CD4-positive, CD25-positive, alpha-beta regulatory T cell (primary cell): ENCODE data around the gene DNAH17. TPM values are rescaled to one million over a fixed set of nuclear protein-coding genes. Genes with fewer than 3 reads are reported as not detected.

ENCODE experiments used
- ATAC-seq, 2 donors: fragments of 150-1000 bp; cut with Tn5 transposase; one replicate each; pipeline ENCODE4 v1.10.0; 2021; ENCODE audit warnings: low read depth in 2 of 2, moderate number of reproducible peaks in 2 of 2, moderate library complexity in 1 of 2
- DNase-seq, 3 donors: peaks; one replicate each; pipeline versions ENCODE4 v3.0.0 to v3.0.0-alpha.2; 2012 to 2022; ENCODE audit warnings: mixed read lengths in 1 of 3
- H3K27ac ChIP-seq: one replicate; pipeline ENCODE4 v1.7.0; 2013; ENCODE audit warnings: mild to moderate bottlenecking, low read length; ENCODE audit not compliant: insufficient read depth, poor library complexity, severe bottlenecking
- H3K27me3 ChIP-seq: one replicate; pipeline ENCODE4 v1.7.0; 2013; ENCODE audit warnings: low read length; ENCODE audit not compliant: control insufficient read depth, insufficient read depth
- H3K36me3 ChIP-seq: one replicate; pipeline ENCODE4 v1.7.0; 2013; ENCODE audit warnings: mild to moderate bottlenecking, low read length, moderate library complexity; ENCODE audit not compliant: control insufficient read depth, insufficient read depth
- H3K4me1 ChIP-seq: 2 replicates; pipeline ENCODE4 v1.7.0; 2013; ENCODE audit warnings: mild to moderate bottlenecking, low read length; ENCODE audit not compliant: insufficient read depth, control insufficient read depth, poor library complexity, severe bottlenecking
- H3K4me3 ChIP-seq: one replicate; pipeline ENCODE4 v1.7.0; 2013; ENCODE audit warnings: low read depth, mild to moderate bottlenecking, low read length, moderate library complexity
- H3K9me3 ChIP-seq, 2 experiments: 1 replicate in 1 of 2; 2 replicates in 1 of 2; pipeline ENCODE4 v1.7.0; 2013; ENCODE audit warnings: low read length in 2 of 2, mild to moderate bottlenecking in 1 of 2, moderate library complexity in 1 of 2; ENCODE audit not compliant: control insufficient read depth in 2 of 2
- H3K27ac Mint-ChIP-seq, 3 donors: one replicate each; pipeline ENCODE4 v1.8.0; 2020 to 2022; ENCODE audit warnings: mild to moderate bottlenecking in 3 of 3, mixed read lengths in 3 of 3, moderate library complexity in 2 of 3
- H3K27me3 Mint-ChIP-seq: one replicate; pipeline ENCODE4 v1.8.0; 2022; ENCODE audit warnings: mild to moderate bottlenecking, mixed read lengths
- H3K36me3 Mint-ChIP-seq: one replicate; pipeline ENCODE4 v1.8.0; 2020; ENCODE audit warnings: mixed read lengths
- H3K4me1 Mint-ChIP-seq, 4 donors: one replicate each; pipeline ENCODE4 v1.8.0; 2020 to 2022; ENCODE audit warnings: mixed read lengths in 4 of 4, mild to moderate bottlenecking in 1 of 4
- H3K4me3 Mint-ChIP-seq, 4 donors: one replicate each; pipeline ENCODE4 v1.8.0; 2020 to 2022; ENCODE audit warnings: mild to moderate bottlenecking in 4 of 4, mixed read lengths in 4 of 4, moderate library complexity in 3 of 4
- H3K9me3 Mint-ChIP-seq, 7 donors: one replicate each; pipeline ENCODE4 v1.8.0; 2020 to 2022; ENCODE audit warnings: mixed read lengths in 7 of 7, mild to moderate bottlenecking in 3 of 7, moderate library complexity in 2 of 7
- polyA plus RNA-seq, 4 donors: library from polyadenylated mRNA; unstranded; fragments of 300-500 nt; fragmentation: Illumina TruSeq; gene quantifications; one replicate each; pipeline ENCODE4 v1.2.3, GENCODE V29; 2021
- total RNA-seq: library from RNA; stranded (reverse); gene quantifications from one replicate; pipeline ENCODE4 v1.2.3, GENCODE V29; 2022

Gene DNAH17
- total and polyA plus RNA-seq, 5 donors from 2014 or later, result 0.24 to 3.4 (median 0.83) TPM; not detected in 1

DNA sequence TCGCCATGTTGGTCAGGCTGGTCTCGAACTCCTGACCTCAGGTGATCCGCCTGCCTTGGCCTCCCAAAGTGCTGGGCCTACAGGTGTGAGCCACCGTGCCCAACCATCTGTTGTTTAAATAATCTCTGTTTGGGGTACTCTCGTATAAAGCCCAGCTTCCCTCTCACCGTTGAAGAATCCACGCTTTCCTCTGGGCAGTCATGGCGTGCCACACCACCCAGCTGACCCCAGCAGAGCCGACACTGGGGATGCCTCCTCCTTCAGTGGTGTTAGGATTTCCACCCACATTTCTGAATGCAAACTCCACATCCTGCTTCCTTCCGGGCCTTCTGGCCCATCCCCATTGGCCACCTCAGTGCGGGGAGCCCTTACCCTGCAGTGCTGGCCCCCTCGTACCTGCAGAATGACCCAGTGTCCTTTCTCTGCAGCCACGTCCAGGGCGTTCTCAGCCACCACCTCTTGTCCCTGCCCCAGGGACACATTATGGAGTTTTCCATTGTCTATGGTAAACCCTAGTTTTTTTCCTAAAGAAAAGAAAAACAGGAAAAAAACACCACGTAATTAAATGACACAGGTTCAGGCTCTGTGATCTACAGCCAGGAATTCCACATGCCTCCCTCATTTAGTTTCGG is 138.4 kb downstream of the DNAH17 start:
- ATAC-seq (no peak), DNase-seq (no peak)
- H3K27me3 ChIP-seq, result no peaks in the 10 kb centered on the region
- H3K36me3 Mint-ChIP-seq, result no peaks in the 10 kb centered on the region
- no peaks in the 10 kb centered on the region for H3K9me3 ChIP-seq
- H3K4me3 ChIP-seq, result no peak overlapping the region
- H3K4me1 Mint-ChIP-seq, result peaks cover 0 to 5% (median 0%) of the 10 kb centered on the region in 4 donors
- H3K9me3 Mint-ChIP-seq, result no peaks in the 10 kb centered on the region
- H3K4me1 ChIP-seq, result no peaks in the 10 kb centered on the region
- H3K27ac Mint-ChIP-seq, result peak overlapping the region in 1 of 3 donors; percentile 72
- H3K4me3 Mint-ChIP-seq, result peak overlapping the region; percentile 9 to 82 (median 22)
- no peaks in the 10 kb centered on the region for H3K36me3 ChIP-seq
- no peak overlapping the region for H3K27ac ChIP-seq
- H3K27me3 Mint-ChIP-seq, result no peaks in the 10 kb centered on the region

DNA sequence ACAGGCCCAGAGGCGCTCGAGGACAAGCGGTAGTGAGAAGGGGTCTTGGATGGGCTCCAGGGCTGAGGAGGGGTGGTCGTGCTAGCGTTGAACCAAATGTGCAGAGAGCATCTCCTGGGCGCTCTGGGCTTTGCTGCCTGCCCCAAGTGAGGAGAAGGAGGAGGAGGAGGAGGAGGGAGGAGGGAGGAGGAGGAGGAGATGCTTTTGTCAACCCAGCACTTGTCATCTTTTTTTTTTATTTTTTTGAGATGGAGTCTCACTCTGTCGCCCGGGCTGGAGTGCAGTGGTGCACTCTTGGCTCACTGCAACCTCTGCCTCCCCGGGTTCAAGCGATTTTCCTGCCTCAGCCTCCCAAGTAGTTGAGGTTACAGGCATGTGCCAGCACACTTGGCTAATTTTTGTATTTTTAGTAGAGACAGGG is 138.9 kb downstream of the DNAH17 start:
- peak in 1 of 3 donors; percentile 54 for DNase-seq
- H3K4me3 ChIP-seq, result no peak overlapping the region
- peaks cover 0 to 5% (median 0%) of the 10 kb centered on the region in 4 donors for H3K4me1 Mint-ChIP-seq
- no peaks in the 10 kb centered on the region for H3K9me3 ChIP-seq
- peak overlapping the region; percentile 22 to 61 (median 38) for H3K4me3 Mint-ChIP-seq
- H3K9me3 Mint-ChIP-seq, result no peaks in the 10 kb centered on the region
- H3K27me3 ChIP-seq, result no peaks in the 10 kb centered on the region
- ATAC-seq, result no peak
- no peaks in the 10 kb centered on the region for H3K27me3 Mint-ChIP-seq
- no peaks in the 10 kb centered on the region for H3K36me3 Mint-ChIP-seq
- no peaks in the 10 kb centered on the region for H3K4me1 ChIP-seq
- no peaks in the 10 kb centered on the region for H3K36me3 ChIP-seq
- H3K27ac ChIP-seq, result no peak overlapping the region
- H3K27ac Mint-ChIP-seq, result peak overlapping the region in 2 of 3 donors; percentile 72 to 93

DNA sequence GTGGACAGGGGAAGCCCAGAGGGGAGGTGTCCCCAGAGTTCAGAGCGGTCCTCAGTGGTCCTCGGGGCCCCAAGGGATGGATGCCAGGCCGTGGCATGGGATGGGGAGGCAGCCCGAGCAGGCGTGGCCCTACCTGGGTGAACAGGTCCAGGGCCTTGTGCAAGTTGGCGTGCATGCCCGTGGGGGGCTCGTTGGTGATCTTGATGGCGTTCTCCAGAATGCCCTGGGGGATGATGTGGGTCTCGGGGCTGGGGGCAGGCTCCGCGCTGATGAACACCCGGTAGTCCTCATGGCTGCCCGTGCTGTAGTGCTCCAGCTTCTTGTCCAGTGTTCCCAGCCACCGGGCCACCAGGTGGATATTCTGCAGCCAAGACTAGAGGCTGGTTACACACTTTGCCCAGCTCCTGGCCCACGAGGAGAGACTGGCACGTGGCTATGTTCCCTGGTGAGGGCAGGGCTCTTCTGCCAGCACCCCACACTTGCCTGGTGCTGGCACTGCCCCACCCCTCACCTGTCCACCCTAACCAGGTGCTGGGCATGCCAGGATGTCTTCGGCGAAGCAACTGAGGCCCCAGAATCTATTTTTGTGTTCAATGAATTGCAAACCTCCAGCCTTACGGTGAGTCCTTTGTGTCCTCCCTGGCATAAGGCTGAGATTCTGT is 139.6 kb downstream of the DNAH17 start:
- Histone ChIP-seq H3K36me3 (no peaks in the 10 kb centered on the region), H3K9me3 (no peaks in the 10 kb centered on the region), H3K4me1 (no peaks in the 10 kb centered on the region), H3K4me3 (no peak overlapping the region), H3K27me3 (no peaks in the 10 kb centered on the region), H3K27ac (no peak overlapping the region)
- ATAC-seq (no peak), DNase-seq (no peak)
- H3K9me3 Mint-ChIP-seq, result no peaks in the 10 kb centered on the region
- H3K36me3 Mint-ChIP-seq, result no peaks in the 10 kb centered on the region
- H3K27ac Mint-ChIP-seq, result peak overlapping the region in 1 of 3 donors; percentile 93
- H3K27me3 Mint-ChIP-seq, result no peaks in the 10 kb centered on the region
- H3K4me1 Mint-ChIP-seq, result peaks cover 0 to 5% (median 0%) of the 10 kb centered on the region in 4 donors
- peak overlapping the region in 3 of 4 donors; percentile 24 to 76 (median 61) for H3K4me3 Mint-ChIP-seq

DNA sequence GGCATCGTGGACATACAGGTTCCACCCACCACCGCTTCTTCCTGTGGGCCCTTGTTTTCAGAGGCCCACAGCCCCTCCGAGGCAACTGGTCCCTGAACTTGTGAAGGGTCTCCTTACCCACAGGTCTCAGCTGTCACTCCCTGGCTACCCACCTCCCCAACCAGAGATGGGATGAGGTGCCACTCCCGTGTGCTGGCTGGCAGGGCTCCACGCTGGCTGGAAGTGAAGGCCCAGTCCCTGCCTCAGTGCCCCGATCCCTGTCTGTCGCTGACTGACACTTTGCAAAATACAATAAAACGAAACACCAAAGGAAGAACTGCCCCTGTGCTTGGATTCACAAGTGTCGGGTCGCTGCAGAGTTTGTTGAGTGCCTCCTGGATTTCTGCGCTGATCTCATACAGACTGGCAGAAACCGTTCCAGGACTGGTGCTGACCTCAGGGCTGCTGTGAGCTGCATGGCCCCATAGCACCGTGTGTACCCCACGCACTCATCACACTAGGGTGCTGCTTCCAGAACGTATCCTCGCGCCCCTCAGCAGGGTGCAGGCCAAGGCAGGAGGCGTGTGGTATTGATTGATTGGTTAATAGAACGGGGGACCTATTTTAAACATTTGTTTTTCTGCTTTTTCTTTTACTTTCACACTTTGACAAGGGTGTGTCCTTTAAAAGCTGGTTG is 141.7 kb downstream of the DNAH17 start:
- Mint-ChIP-seq H3K36me3 (no peaks in the 10 kb centered on the region), H3K4me3 (peak overlapping the region in 1 of 4 donors; percentile 24), H3K9me3 (no peaks in the 10 kb centered on the region), H3K4me1 (peaks cover 0 to 5% (median 3%) of the 10 kb centered on the region in 4 donors), H3K27ac (peak overlapping the region in 1 of 3 donors; percentile 8), H3K27me3 (no peaks in the 10 kb centered on the region)
- no peak overlapping the region for H3K27ac ChIP-seq
- no peak for ATAC-seq
- no peaks in the 10 kb centered on the region for H3K36me3 ChIP-seq
- no peak overlapping the region for H3K4me3 ChIP-seq
- no peak for DNase-seq
- no peaks in the 10 kb centered on the region for H3K9me3 ChIP-seq
- no peaks in the 10 kb centered on the region for H3K4me1 ChIP-seq
- H3K27me3 ChIP-seq, result no peaks in the 10 kb centered on the region

DNA sequence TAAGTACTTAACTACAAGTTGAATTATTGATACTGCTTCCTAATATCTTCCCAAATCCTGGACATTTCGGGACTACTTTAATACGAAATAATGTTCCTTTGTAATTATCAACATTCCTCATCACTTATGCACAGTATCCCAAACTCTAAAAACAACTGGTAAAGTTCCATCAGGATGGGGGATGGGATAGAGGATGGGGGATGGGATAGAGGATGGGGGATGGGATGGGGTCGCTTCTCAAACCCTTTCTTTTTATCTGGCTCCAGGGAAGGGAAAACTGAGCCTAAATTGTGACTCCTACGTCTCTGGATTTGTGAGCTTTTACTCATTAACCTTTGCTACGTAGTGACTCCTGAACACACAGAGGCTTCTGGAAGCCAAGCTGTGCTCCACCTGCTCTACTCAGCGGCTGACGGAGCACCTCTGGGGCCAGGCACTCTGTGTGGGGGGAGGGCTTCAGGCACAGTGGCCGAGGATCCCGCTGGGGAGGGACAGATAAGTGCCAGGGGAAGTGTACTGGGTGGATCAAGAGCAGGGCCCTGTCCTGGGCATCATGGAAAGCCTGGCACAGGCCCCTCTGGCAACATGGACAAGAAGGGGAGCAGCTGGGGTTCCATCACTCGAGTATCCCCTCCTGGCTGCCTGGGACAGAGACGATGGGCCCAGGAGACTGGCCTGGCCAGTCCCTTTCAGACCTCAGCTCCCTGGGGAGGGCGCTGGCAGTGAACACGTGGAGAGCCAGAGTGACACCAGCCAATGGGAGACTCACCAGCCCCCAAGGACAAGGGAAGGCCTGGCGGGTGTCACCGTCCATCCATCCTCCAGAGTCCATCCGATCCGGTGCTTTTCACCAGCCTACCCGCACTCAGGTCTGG is 142.5 kb downstream of the DNAH17 start:
- Histone ChIP-seq H3K4me3 (no peak overlapping the region), H3K36me3 (peaks cover 6% of the 10 kb centered on the region), H3K27ac (no peak overlapping the region), H3K27me3 (no peaks in the 10 kb centered on the region), H3K9me3 (no peaks in the 10 kb centered on the region), H3K4me1 (no peaks in the 10 kb centered on the region)
- H3K36me3 Mint-ChIP-seq, result peaks cover 4% of the 10 kb centered on the region
- H3K4me3 Mint-ChIP-seq, result no peak overlapping the region
- H3K9me3 Mint-ChIP-seq, result no peaks in the 10 kb centered on the region
- ATAC-seq, result no peak
- H3K4me1 Mint-ChIP-seq, result peaks cover 0 to 5% (median 3%) of the 10 kb centered on the region in 4 donors
- H3K27me3 Mint-ChIP-seq, result no peaks in the 10 kb centered on the region
- H3K27ac Mint-ChIP-seq, result no peak overlapping the region
- DNase-seq, result no peak

DNA sequence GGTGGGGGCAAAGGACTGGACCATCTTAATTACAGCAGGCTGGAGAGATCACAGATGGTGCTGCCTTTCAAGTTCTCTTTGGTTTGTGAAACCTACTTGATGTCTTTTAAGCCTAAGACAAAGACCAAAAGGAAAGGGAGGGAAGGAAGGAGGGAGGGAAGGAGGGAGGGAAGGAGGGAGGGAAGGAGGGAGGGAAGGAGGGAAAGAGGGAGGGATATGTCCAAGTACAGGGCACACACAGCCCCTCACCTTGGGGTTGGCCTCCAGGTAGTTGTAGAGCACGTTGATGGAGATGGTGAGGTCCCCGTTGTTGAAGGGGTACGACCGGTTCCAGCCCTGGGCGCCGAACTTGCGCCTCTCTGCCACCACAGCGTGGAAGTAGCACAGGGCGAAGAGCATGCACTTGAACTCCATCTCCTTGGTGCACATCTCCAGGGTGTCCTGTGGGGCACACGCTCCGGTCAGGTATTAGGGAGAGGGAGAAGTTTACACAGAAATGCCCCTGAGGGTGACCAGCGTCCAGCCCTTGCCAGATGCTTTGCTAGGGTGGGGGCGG is 143.3 kb downstream of the DNAH17 start:
- Mint-ChIP-seq H3K9me3 (no peaks in the 10 kb centered on the region), H3K4me3 (no peak overlapping the region), H3K4me1 (peaks cover 0 to 5% (median under 1%) of the 10 kb centered on the region in 4 donors), H3K27ac (peak overlapping the region in 1 of 3 donors; percentile 34), H3K36me3 (peaks cover 8% of the 10 kb centered on the region), H3K27me3 (no peaks in the 10 kb centered on the region)
- no peak overlapping the region for H3K4me3 ChIP-seq
- no peaks in the 10 kb centered on the region for H3K27me3 ChIP-seq
- no peaks in the 10 kb centered on the region for H3K4me1 ChIP-seq
- ATAC-seq (no peak), DNase-seq (no peak)
- peaks cover 14% of the 10 kb centered on the region for H3K36me3 ChIP-seq
- H3K9me3 ChIP-seq, result no peaks in the 10 kb centered on the region
- H3K27ac ChIP-seq, result no peak overlapping the region
